ENCODE results near the gene CCDC154.

Gene CCDC154, protein sequence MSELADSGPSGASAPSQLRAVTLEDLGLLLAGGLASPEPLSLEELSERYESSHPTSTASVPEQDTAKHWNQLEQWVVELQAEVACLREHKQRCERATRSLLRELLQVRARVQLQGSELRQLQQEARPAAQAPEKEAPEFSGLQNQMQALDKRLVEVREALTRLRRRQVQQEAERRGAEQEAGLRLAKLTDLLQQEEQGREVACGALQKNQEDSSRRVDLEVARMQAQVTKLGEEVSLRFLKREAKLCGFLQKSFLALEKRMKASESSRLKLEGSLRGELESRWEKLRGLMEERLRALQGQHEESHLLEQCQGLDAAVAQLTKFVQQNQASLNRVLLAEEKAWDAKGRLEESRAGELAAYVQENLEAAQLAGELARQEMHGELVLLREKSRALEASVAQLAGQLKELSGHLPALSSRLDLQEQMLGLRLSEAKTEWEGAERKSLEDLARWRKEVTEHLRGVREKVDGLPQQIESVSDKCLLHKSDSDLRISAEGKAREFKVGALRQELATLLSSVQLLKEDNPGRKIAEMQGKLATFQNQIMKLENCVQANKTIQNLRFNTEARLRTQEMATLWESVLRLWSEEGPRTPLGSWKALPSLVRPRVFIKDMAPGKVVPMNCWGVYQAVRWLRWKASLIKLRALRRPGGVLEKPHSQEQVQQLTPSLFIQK

GRCh38 chr16:1443980-1444729, at the start of gene CCDC154:
TSS of gene CCDC154 (minus strand) at chr16:1444556. CDS start at chr16:1444322, 234 bp downstream.
- TF ChIP-seq, protein P1, sequence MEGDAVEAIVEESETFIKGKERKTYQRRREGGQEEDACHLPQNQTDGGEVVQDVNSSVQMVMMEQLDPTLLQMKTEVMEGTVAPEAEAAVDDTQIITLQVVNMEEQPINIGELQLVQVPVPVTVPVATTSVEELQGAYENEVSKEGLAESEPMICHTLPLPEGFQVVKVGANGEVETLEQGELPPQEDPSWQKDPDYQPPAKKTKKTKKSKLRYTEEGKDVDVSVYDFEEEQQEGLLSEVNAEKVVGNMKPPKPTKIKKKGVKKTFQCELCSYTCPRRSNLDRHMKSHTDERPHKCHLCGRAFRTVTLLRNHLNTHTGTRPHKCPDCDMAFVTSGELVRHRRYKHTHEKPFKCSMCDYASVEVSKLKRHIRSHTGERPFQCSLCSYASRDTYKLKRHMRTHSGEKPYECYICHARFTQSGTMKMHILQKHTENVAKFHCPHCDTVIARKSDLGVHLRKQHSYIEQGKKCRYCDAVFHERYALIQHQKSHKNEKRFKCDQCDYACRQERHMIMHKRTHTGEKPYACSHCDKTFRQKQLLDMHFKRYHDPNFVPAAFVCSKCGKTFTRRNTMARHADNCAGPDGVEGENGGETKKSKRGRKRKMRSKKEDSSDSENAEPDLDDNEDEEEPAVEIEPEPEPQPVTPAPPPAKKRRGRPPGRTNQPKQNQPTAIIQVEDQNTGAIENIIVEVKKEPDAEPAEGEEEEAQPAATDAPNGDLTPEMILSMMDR (IDR thresholded peaks at IDR 0.05) = no peak
- no peak within 1 kb of the TSS for H3K27ac ChIP-seq
- no peaks in the 10 kb centered on the region for H3K4me1 ChIP-seq (ENCODE audit: control insufficient read depth in 1 of 2, insufficient read depth in 1 of 2, low read depth in 1 of 2, low read length in 1 of 2)
- H3K4me3 ChIP-seq (ENCODE audit: low read depth in 1 of 2, low read length in 1 of 2) = no peak within 1 kb of the TSS
- no peaks in the 10 kb centered on the region for H3K9me3 ChIP-seq
- H3K27me3 ChIP-seq = no peaks in the 10 kb centered on the region
- peaks cover 43% of the 10 kb centered on the region for H3K36me3 ChIP-seq

DNA sequence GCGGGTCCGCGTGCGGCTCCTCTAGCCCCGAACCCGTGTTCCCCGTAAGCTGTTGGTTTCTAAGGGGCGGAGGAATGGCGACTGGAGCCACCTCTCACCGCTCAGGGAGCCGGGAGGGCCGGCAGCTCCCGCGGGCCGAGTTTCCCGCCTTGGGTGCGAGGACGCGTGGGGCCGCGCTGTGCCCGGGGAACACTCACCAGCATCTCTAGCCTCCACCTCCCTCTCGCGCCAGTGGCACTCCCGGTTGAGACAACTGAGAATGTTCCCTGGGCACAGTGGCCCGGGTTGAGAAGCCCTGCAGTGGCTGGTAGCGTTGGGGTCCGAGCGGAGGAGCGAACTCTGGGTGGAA, 49.4 kb upstream of the CCDC154 start:
- Histone ChIP-seq H3K9me3 (no peaks in the 10 kb centered on the region), H3K27me3 (no peaks in the 10 kb centered on the region), H3K36me3 (peaks cover 23% of the 10 kb centered on the region), H3K4me3 (ENCODE audit: low read depth in 1 of 2, low read length in 1 of 2) (peak overlapping the region; percentile 73 to 90), H3K27ac (peak overlapping the region; percentile 87), H3K4me1 (ENCODE audit: control insufficient read depth in 1 of 2, insufficient read depth in 1 of 2, low read depth in 1 of 2, low read length in 1 of 2) (peaks cover 20% of the 10 kb centered on the region in 2 experiments)
- TF ChIP-seq, protein P1 (IDR thresholded peaks at IDR 0.05) = no peak

- peaks cover 26% of the 10 kb centered on the region in 2 experiments for H3K4me1 ChIP-seq (ENCODE audit: control insufficient read depth in 1 of 2, insufficient read depth in 1 of 2, low read depth in 1 of 2, low read length in 1 of 2)
- no peaks in the 10 kb centered on the region for H3K27me3 ChIP-seq
- H3K27ac ChIP-seq = peak within 1 kb of the TSS; percentile 87
- peak within 1 kb of the TSS; percentile 73 to 90 for H3K4me3 ChIP-seq (ENCODE audit: low read depth in 1 of 2, low read length in 1 of 2)
- H3K9me3 ChIP-seq = no peaks in the 10 kb centered on the region
- H3K36me3 ChIP-seq = peaks cover 22% of the 10 kb centered on the region
- TF ChIP-seq, protein P1 (IDR thresholded peaks at IDR 0.05) = peak; percentile 51
Measured at GRCh38 chr16:1492923-1493745, 48.8 kb upstream of the CCDC154 start, which contains the start of gene TELO2. TSS of gene TELO2 (plus strand) at chr16:1493360. CDS start at chr16:1494282, 922 bp downstream.

DNA sequence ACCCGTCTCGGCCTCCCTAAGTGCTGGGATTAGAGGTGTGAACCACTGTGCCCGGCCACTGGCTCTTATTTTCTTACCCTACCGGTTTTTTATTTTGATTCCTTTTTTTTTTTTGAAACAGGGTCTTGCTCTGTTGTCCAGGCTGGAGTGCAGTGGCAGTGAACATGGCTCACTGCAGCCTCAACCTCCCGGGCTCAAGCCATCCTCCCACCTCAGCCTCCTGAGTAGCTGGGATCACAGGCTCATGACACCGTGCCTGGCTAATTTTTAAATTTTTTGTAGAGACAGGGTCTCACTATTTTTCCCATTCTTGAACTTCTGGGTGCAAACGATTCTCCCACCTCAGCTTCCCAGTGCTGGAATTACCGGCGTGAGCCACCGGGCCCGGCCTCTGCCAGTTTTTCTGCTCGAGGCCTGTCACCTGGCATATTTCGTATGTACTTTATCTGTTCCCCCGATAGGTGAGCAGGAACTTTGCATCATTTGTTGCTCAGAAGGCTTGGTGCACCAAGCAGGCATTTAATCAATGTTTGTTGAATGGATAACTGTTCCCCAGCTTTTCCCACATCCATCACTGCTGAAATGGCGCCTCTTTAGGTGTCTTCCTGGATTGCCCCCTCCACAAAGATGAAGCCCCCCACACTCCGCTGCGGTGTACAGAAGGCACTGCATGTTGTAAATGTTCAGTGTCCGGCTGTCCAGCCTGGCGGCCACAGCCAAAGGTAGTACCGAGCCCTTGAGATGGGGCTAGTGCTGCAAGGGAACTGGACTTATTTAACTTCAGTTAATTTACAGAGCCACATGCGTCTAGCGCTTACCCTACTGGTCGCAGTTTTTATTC, 47.9 kb upstream of the CCDC154 start:
- Histone ChIP-seq H3K9me3 (no peaks in the 10 kb centered on the region), H3K27me3 (no peaks in the 10 kb centered on the region), H3K4me3 (ENCODE audit: low read depth in 1 of 2, low read length in 1 of 2) (peak overlapping the region; percentile 73 to 90), H3K27ac (peak overlapping the region; percentile 87), H3K4me1 (ENCODE audit: control insufficient read depth in 1 of 2, insufficient read depth in 1 of 2, low read depth in 1 of 2, low read length in 1 of 2) (peaks cover 30 to 31% of the 10 kb centered on the region in 2 experiments), H3K36me3 (peaks cover 18% of the 10 kb centered on the region)
- TF ChIP-seq, protein P1 (IDR thresholded peaks at IDR 0.05) = no peak

Measured in neutrophil (primary cell).